H9 (cell line): ENCODE measurements around the gene ADAMTS2. TPM values are rescaled to one million over a fixed set of nuclear protein-coding genes. Genes with fewer than 3 reads are reported as not detected.

ENCODE experiments used
- DNase-seq: peaks from one replicate; pipeline ENCODE4 v3.0.0-alpha.2; 2017
- H2AFZ ChIP-seq: one replicate; pipeline ENCODE4 v1.6.1; 2013; ENCODE audit warnings: mild to moderate bottlenecking, low read length, control low read depth, moderate library complexity
- H2AK5ac ChIP-seq: 2 replicates; pipeline ENCODE4 v1.6.1; 2013; ENCODE audit warnings: low read length, control low read depth, mixed read lengths; ENCODE audit not compliant: insufficient read length
- H2BK120ac ChIP-seq: one replicate; pipeline ENCODE4 v1.6.1; 2013; ENCODE audit warnings: low read depth, mild to moderate bottlenecking, low read length, control low read depth, inconsistent platforms; ENCODE audit not compliant: poor library complexity, severe bottlenecking
- H2BK12ac ChIP-seq: 2 replicates; pipeline ENCODE4 v1.6.1; 2013; ENCODE audit warnings: low read length, control low read depth, mixed read lengths, low read depth; ENCODE audit not compliant: insufficient read length
- H2BK15ac ChIP-seq: 2 replicates; pipeline ENCODE4 v1.6.1; 2013; ENCODE audit warnings: low read depth, low read length, control low read depth
- H2BK20ac ChIP-seq: one replicate; pipeline ENCODE4 v1.6.1; 2013; ENCODE audit warnings: low read depth, mild to moderate bottlenecking, low read length, control low read depth, inconsistent platforms; ENCODE audit not compliant: poor library complexity, severe bottlenecking
- H2BK5ac ChIP-seq: 2 replicates; pipeline ENCODE4 v1.6.1; 2013; ENCODE audit warnings: low read length, control low read depth, mixed read lengths; ENCODE audit not compliant: insufficient read length
- H3K14ac ChIP-seq: 2 replicates; pipeline ENCODE4 v1.6.1; 2013; ENCODE audit warnings: low read length, control low read depth; ENCODE audit not compliant: insufficient read depth
- H3K18ac ChIP-seq: 2 replicates; pipeline ENCODE4 v1.6.1; 2013; ENCODE audit warnings: low read depth, mild to moderate bottlenecking, mixed read lengths, low read length, control low read depth; ENCODE audit not compliant: insufficient read length
- H3K23ac ChIP-seq: 2 replicates; pipeline ENCODE4 v1.6.1; 2013; ENCODE audit warnings: low read length, control low read depth, mixed read lengths, low read depth; ENCODE audit not compliant: insufficient read length
- H3K23me2 ChIP-seq: 2 replicates; pipeline ENCODE4 v1.6.1; 2013; ENCODE audit warnings: low read depth, mild to moderate bottlenecking, mixed read lengths, low read length, control low read depth; ENCODE audit not compliant: insufficient read length, poor library complexity, severe bottlenecking
- H3K27ac ChIP-seq: 2 replicates; pipeline ENCODE4 v1.5.1; 2013; ENCODE audit warnings: low read length, control low read depth, mixed read lengths, low read depth; ENCODE audit not compliant: insufficient read length
- H3K27me3 ChIP-seq: 2 replicates; pipeline ENCODE4 v1.6.1; 2013; ENCODE audit warnings: low read length, control low read depth, inconsistent platforms; ENCODE audit not compliant: insufficient read depth
- H3K4ac ChIP-seq: 2 replicates; pipeline ENCODE4 v1.6.1; 2013; ENCODE audit warnings: low read depth, mild to moderate bottlenecking, control low read depth, inconsistent platforms, low read length, moderate library complexity
- H3K4me1 ChIP-seq: 2 replicates; pipeline ENCODE4 v1.6.1; 2013; ENCODE audit warnings: low read length, control low read depth, inconsistent platforms; ENCODE audit not compliant: insufficient read depth
- H3K4me2 ChIP-seq: 2 replicates; pipeline ENCODE4 v1.6.1; 2013; ENCODE audit warnings: low read length, control low read depth, mixed read lengths; ENCODE audit not compliant: insufficient read length, insufficient read depth
- H3K56ac ChIP-seq: 2 replicates; pipeline ENCODE4 v1.6.1; 2013; ENCODE audit warnings: low read depth, mild to moderate bottlenecking, mixed read lengths, low read length, control low read depth; ENCODE audit not compliant: insufficient read length
- H3K79me1 ChIP-seq: 2 replicates; pipeline ENCODE4 v1.6.1; 2013; ENCODE audit warnings: low read depth, mild to moderate bottlenecking, moderate library complexity, low read length, control low read depth, inconsistent platforms; ENCODE audit not compliant: insufficient read depth, poor library complexity, severe bottlenecking
- H3K79me2 ChIP-seq: 2 replicates; pipeline ENCODE4 v1.6.1; 2013; ENCODE audit warnings: low read length, control low read depth, inconsistent platforms; ENCODE audit not compliant: insufficient read depth
- H3K9ac ChIP-seq: 2 replicates; pipeline ENCODE4 v1.6.1; 2013; ENCODE audit warnings: low read length, control low read depth, mixed read lengths; ENCODE audit not compliant: insufficient read length; ENCODE audit errors: extremely low read depth
- H3K9me3 ChIP-seq: one replicate; pipeline ENCODE4 v1.6.1; 2013; ENCODE audit warnings: low read depth, low read length, inconsistent platforms; ENCODE audit not compliant: control insufficient read depth
- H3T11ph ChIP-seq: one replicate; pipeline ENCODE4 v1.6.1; 2013; ENCODE audit warnings: mild to moderate bottlenecking, low read length, control low read depth, inconsistent platforms
- H4K20me1 ChIP-seq: one replicate; pipeline ENCODE4 v1.6.1; 2013; ENCODE audit not compliant: control insufficient read depth, insufficient read length, insufficient read depth
- H4K5ac ChIP-seq: 2 replicates; pipeline ENCODE4 v1.6.1; 2013; ENCODE audit warnings: low read depth, mild to moderate bottlenecking, mixed read lengths, low read length, control low read depth; ENCODE audit not compliant: insufficient read length
- H4K8ac ChIP-seq: replicated peaks from 2 replicates; pipeline ENCODE4 v1.6.1; 2013; ENCODE audit warnings: low read length, control low read depth, mixed read lengths, low read depth; ENCODE audit not compliant: insufficient read length
- H4K91ac ChIP-seq: 2 replicates; pipeline ENCODE4 v1.6.1; 2013; ENCODE audit warnings: low read depth, mild to moderate bottlenecking, moderate library complexity, mixed read lengths, low read length, control low read depth; ENCODE audit not compliant: insufficient read length
- H3K27ac Mint-ChIP-seq, 3 experiments: 2 replicates in 2 of 3; 3 replicates in 1 of 3; pipeline ENCODE4 v1.8.0; 2020 to 2021; ENCODE audit warnings: mixed read lengths in 3 of 3, mild to moderate bottlenecking in 1 of 3, moderate library complexity in 1 of 3
- H3K27me3 Mint-ChIP-seq: 2 replicates; pipeline ENCODE4 v1.8.0; 2021; ENCODE audit warnings: low read depth, mild to moderate bottlenecking, moderate library complexity, mixed read lengths
- H3K36me3 Mint-ChIP-seq, 3 experiments: 2 replicates in 2 of 3; 3 replicates in 1 of 3; pipeline ENCODE4 v1.8.0; 2020 to 2021; ENCODE audit warnings: low read depth in 3 of 3, mixed read lengths in 3 of 3; ENCODE audit not compliant: insufficient read depth in 1 of 3
- H3K4me1 Mint-ChIP-seq, 2 experiments: 2 replicates each; pipeline ENCODE4 v1.8.0; 2020; ENCODE audit warnings: mixed read lengths in 2 of 2
- H3K4me3 Mint-ChIP-seq, 2 experiments: 2 replicates in 1 of 2; 3 replicates in 1 of 2; pipeline ENCODE4 v1.8.0; 2020 to 2021; ENCODE audit warnings: mild to moderate bottlenecking in 2 of 2, mixed read lengths in 2 of 2, moderate library complexity in 1 of 2
- H3K9me3 Mint-ChIP-seq, 2 experiments: 2 replicates in 1 of 2; 3 replicates in 1 of 2; pipeline ENCODE4 v1.8.0; 2020; ENCODE audit warnings: mild to moderate bottlenecking in 2 of 2, mixed read lengths in 2 of 2, moderate library complexity in 1 of 2
- CTCF ChIP-seq: fragments of 200-600 bp; sonication (generic); conservative IDR thresholded peaks from 3 replicates; pipeline ENCODE4 v1.8.0; 2021; ENCODE audit warnings: antibody characterized with exemption, mild to moderate bottlenecking
- WGBS: extraction: QIAGEN DNeasy Blood & Tissue Kit; methylation state at CpG from one replicate; pipeline ENCODE4 v1.1.7; 2013; ENCODE audit warnings: missing lambda C conversion rate, low lambda C conversion rate, mixed read lengths; ENCODE audit not compliant: insufficient read length; ENCODE audit errors: extremely low coverage; 5-methylcytosine and 5-hydroxymethylcytosine counted together
- total RNA-seq: library from RNA; stranded (reverse); gene quantifications from 2 replicates; pipeline ENCODE4 v1.2.1, GENCODE V29; 2021

The ADAMTS2 gene
- total RNA-seq, 1 experiment from 2014 or later: 5.4 TPM

GRCh38 chr5:179154346-179154990, 190.8 kb downstream of the ADAMTS2 start:
- Histone ChIP-seq H2AFZ (no peak overlapping the region), H3K4me2 (no peak overlapping the region), H3K4me1 (no peaks in the 10 kb centered on the region), H3K14ac (no peak overlapping the region; the same call in 1 of the 2 replicates), H3K23me2 (no peaks in the 10 kb centered on the region), H4K91ac (no peak overlapping the region), H3K18ac (no peak overlapping the region), H3T11ph (no peak overlapping the region), H3K27me3 (no peaks in the 10 kb centered on the region), H2BK5ac (no peak overlapping the region), H2BK20ac (no peak overlapping the region), H2BK12ac (no peak overlapping the region), H3K9me3 (no peaks in the 10 kb centered on the region), H4K5ac (no peak overlapping the region), H3K4ac (no peak overlapping the region), H2BK15ac (no peak overlapping the region), H3K27ac (no peak overlapping the region), H3K79me1 (no peaks in the 10 kb centered on the region), H2AK5ac (no peak overlapping the region), H4K8ac (no peak overlapping the region), H4K20me1 (no peaks in the 10 kb centered on the region), H3K9ac (no peak overlapping the region), H2BK120ac (no peak overlapping the region), H3K56ac (no peak overlapping the region), H3K23ac (no peak overlapping the region), H3K79me2 (no peaks in the 10 kb centered on the region)
- H3K9me3 Mint-ChIP-seq: peaks cover 0 to 9% of the 10 kb centered on the region in 2 experiments; a peak in 2 of 5 replicates
- H3K27ac Mint-ChIP-seq: no peak overlapping the region
- WGBS: no CpG with 5 or more reads among the region's 17 CpGs
- H3K36me3 Mint-ChIP-seq: peaks cover 0 to 7% (median 3%) of the 10 kb centered on the region in 3 experiments; a peak in 2 of 7 replicates
- DNase-seq: peak; percentile 21
- peaks cover 0 to 4% of the 10 kb centered on the region in 2 experiments; a peak in 2 of 4 replicates for H3K4me1 Mint-ChIP-seq
- peaks cover under 1% of the 10 kb centered on the region; the same call in 1 of the 2 replicates for H3K27me3 Mint-ChIP-seq
- no peak overlapping the region for H3K4me3 Mint-ChIP-seq
- no peak for TF ChIP-seq CTCF
